GM12872 (cell line): ENCODE results near the gene GAMT.

ENCODE experiments used
- TF ChIP-seq, protein P1 (sequence below): IDR thresholded peaks from 3 replicates; pipeline ENCODE4 v1.5.1; 2011; ENCODE audit warnings: low read depth, mild to moderate bottlenecking, low read length, moderate library complexity; ENCODE audit not compliant: insufficient read depth

The GAMT gene

GRCh38 chr19:1363599-1363998 is 37.7 kb downstream of the GAMT start:
- TF ChIP-seq, protein P1, sequence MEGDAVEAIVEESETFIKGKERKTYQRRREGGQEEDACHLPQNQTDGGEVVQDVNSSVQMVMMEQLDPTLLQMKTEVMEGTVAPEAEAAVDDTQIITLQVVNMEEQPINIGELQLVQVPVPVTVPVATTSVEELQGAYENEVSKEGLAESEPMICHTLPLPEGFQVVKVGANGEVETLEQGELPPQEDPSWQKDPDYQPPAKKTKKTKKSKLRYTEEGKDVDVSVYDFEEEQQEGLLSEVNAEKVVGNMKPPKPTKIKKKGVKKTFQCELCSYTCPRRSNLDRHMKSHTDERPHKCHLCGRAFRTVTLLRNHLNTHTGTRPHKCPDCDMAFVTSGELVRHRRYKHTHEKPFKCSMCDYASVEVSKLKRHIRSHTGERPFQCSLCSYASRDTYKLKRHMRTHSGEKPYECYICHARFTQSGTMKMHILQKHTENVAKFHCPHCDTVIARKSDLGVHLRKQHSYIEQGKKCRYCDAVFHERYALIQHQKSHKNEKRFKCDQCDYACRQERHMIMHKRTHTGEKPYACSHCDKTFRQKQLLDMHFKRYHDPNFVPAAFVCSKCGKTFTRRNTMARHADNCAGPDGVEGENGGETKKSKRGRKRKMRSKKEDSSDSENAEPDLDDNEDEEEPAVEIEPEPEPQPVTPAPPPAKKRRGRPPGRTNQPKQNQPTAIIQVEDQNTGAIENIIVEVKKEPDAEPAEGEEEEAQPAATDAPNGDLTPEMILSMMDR, result no peak

- TF ChIP-seq, protein P1, result no peak
Measured at GRCh38 chr19:1362387-1363257, 38.7 kb downstream of the GAMT start.

GRCh38 chr19:1361601-1362386 is 39.5 kb downstream of the GAMT start:
- TF ChIP-seq, protein P1, result no peak

DNA sequence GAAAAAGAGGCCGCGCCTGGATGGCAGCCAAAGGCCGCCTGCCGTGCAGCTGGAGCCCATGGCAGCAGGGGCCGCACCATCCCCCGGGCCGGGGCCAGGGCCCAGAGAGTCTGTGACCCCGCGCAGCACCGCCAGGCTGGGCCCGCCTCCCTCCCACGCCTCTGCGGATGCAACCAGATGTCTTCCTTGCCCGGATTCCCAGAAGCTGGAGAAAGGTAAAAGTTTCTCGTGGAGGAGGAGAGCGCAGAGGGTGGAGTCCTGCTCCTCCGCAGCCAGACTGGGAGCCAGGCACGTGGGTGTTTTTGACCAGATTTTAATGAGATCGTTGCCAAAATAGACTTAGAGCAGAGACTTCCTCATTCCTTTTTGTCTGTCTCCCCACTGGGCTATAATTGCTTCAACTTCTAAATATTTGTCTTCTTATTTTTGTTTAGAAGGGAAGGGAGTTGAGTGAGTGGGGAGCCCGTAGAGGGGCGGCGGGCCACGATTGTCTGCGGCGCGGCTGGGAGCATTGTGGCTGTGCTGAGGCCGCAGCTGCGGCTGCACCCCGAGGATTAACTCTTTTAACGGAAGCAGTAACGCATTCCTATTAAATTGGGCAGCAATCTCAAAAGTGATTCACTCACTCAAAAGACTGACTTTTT is 40.4 kb downstream of the GAMT start:
- TF ChIP-seq, protein P1, result no peak

DNA sequence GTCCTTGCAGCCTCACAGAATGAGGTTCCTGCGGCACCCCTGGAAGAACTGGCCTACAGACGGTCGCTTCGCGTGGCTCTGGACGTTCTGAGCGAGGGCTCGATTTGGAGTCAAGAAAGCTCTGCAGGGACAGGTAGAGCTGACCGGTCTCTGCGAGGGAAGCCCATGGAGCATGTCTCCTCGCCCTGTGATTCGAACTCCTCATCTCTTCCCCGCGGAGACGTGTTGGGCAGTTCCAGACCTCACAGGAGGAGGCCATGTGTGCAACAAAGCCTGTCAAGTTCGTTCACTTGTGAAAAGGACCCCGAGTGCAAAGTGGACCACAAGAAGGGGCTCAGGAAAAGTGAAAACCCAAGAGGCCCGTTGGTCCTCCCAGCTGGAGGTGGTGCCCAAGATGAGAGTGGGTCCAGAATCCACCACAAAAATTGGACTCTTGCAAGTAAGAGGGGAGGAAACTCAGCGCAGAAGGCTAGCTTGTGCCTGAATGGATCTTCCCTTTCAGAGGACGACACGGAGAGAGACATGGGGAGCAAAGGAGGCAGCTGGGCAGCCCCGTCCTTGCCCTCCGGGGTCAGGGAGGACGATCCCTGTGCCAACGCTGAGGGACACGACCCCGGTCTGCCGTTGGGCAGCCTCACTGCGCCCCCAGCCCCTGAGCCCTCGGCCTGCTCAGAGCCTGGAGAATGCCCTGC is 41.1 kb downstream of the GAMT start:
- TF ChIP-seq, protein P1, result no peak

GRCh38 chr19:1357531-1358109 is 43.7 kb downstream of the GAMT start:
- TF ChIP-seq, protein P1, result no peak
